Measurements from ENCODE around the gene RPS26. TPM values are rescaled to one million over a fixed set of nuclear protein-coding genes. Genes with fewer than 3 reads are reported as not detected.

The RPS26 gene
- total RNA-seq, 1 donor from 2014 or later, result 43.9 TPM

GRCh38 chr12:56007564-56008559, 33.9 kb upstream of the RPS26 start:
- no peaks in the 10 kb centered on the region for H3K27me3 Mint-ChIP-seq (ENCODE audit: low read depth)
- peak; percentile 44 for DNase-seq (ENCODE audit: low spot score)
- H3K4me3 Mint-ChIP-seq (ENCODE audit: low read depth), result peak overlapping the region; percentile 83
- H3K9me3 Mint-ChIP-seq, result no peaks in the 10 kb centered on the region
- H3K4me1 Mint-ChIP-seq (ENCODE audit: low read depth), result peaks cover 37% of the 10 kb centered on the region
- intact Hi-C loops (cut with micrococcal nuclease), result no loop called here
- peaks cover 21% of the 10 kb centered on the region for H3K36me3 Mint-ChIP-seq (ENCODE audit: low read depth)
- peak overlapping the region; percentile 79 for H3K27ac Mint-ChIP-seq

GRCh38 chr12:56010111-56010570, 31.6 kb upstream of the RPS26 start:
- intact Hi-C loops (cut with micrococcal nuclease), result no loop called here
- no peaks in the 10 kb centered on the region for H3K9me3 Mint-ChIP-seq
- peak overlapping the region; percentile 7 for H3K27ac Mint-ChIP-seq
- DNase-seq (ENCODE audit: low spot score), result no peak
- no peaks in the 10 kb centered on the region for H3K27me3 Mint-ChIP-seq (ENCODE audit: low read depth)
- H3K4me1 Mint-ChIP-seq (ENCODE audit: low read depth), result peaks cover 39% of the 10 kb centered on the region
- H3K4me3 Mint-ChIP-seq (ENCODE audit: low read depth), result peak overlapping the region; percentile 13
- H3K36me3 Mint-ChIP-seq (ENCODE audit: low read depth), result peaks cover 12% of the 10 kb centered on the region

- no peak for DNase-seq (ENCODE audit: low spot score)
- peak overlapping the region; percentile 44 for H3K27ac Mint-ChIP-seq
- no peaks in the 10 kb centered on the region for H3K27me3 Mint-ChIP-seq (ENCODE audit: low read depth)
- intact Hi-C loops (cut with micrococcal nuclease), result no loop called here
- H3K36me3 Mint-ChIP-seq (ENCODE audit: low read depth), result peaks cover 6% of the 10 kb centered on the region
- no peak overlapping the region for H3K4me3 Mint-ChIP-seq (ENCODE audit: low read depth)
- H3K9me3 Mint-ChIP-seq, result no peaks in the 10 kb centered on the region
- peaks cover 46% of the 10 kb centered on the region for H3K4me1 Mint-ChIP-seq (ENCODE audit: low read depth)
Observed at GRCh38 chr12:56011509-56012090, 30.1 kb upstream of the RPS26 start.

- H3K27me3 Mint-ChIP-seq (ENCODE audit: low read depth), result no peaks in the 10 kb centered on the region
- H3K4me1 Mint-ChIP-seq (ENCODE audit: low read depth), result peaks cover 36% of the 10 kb centered on the region
- DNase-seq (ENCODE audit: low spot score), result no peak
- H3K4me3 Mint-ChIP-seq (ENCODE audit: low read depth), result no peak overlapping the region
- intact Hi-C loops (cut with micrococcal nuclease), result no loop called here
- no peaks in the 10 kb centered on the region for H3K9me3 Mint-ChIP-seq
- H3K36me3 Mint-ChIP-seq (ENCODE audit: low read depth), result peaks cover 6% of the 10 kb centered on the region
- no peak overlapping the region for H3K27ac Mint-ChIP-seq
Observed at GRCh38 chr12:56013482-56013881, 28.2 kb upstream of the RPS26 start.

GRCh38 chr12:56014205-56014604, 27.5 kb upstream of the RPS26 start:
- Mint-ChIP-seq H3K36me3 (ENCODE audit: low read depth) (peaks cover 7% of the 10 kb centered on the region), H3K27ac (no peak overlapping the region), H3K4me3 (ENCODE audit: low read depth) (no peak overlapping the region), H3K27me3 (ENCODE audit: low read depth) (no peaks in the 10 kb centered on the region), H3K9me3 (no peaks in the 10 kb centered on the region), H3K4me1 (ENCODE audit: low read depth) (peaks cover 32% of the 10 kb centered on the region)
- no peak for DNase-seq (ENCODE audit: low spot score)
- intact Hi-C loops (cut with micrococcal nuclease), result no loop called here

- no peak for DNase-seq (ENCODE audit: low spot score)
- H3K4me3 Mint-ChIP-seq (ENCODE audit: low read depth), result no peak overlapping the region
- H3K27ac Mint-ChIP-seq, result no peak overlapping the region
- H3K9me3 Mint-ChIP-seq, result no peaks in the 10 kb centered on the region
- peaks cover 29% of the 10 kb centered on the region for H3K4me1 Mint-ChIP-seq (ENCODE audit: low read depth)
- intact Hi-C loops (cut with micrococcal nuclease), result no loop called here
- peaks cover 13% of the 10 kb centered on the region for H3K36me3 Mint-ChIP-seq (ENCODE audit: low read depth)
- no peaks in the 10 kb centered on the region for H3K27me3 Mint-ChIP-seq (ENCODE audit: low read depth)
Observed at GRCh38 chr12:56017181-56017580, 24.5 kb upstream of the RPS26 start.

- no peak overlapping the region for H3K4me3 Mint-ChIP-seq (ENCODE audit: low read depth)
- no peaks in the 10 kb centered on the region for H3K9me3 Mint-ChIP-seq
- peaks cover 34% of the 10 kb centered on the region for H3K4me1 Mint-ChIP-seq (ENCODE audit: low read depth)
- H3K36me3 Mint-ChIP-seq (ENCODE audit: low read depth), result peaks cover 16% of the 10 kb centered on the region
- intact Hi-C loops (cut with micrococcal nuclease), result no loop called here
- no peak for DNase-seq (ENCODE audit: low spot score)
- H3K27ac Mint-ChIP-seq, result no peak overlapping the region
- no peaks in the 10 kb centered on the region for H3K27me3 Mint-ChIP-seq (ENCODE audit: low read depth)
Observed at GRCh38 chr12:56018356-56018755, 23.4 kb upstream of the RPS26 start.

- intact Hi-C loops (cut with micrococcal nuclease), result loop anchor here (1.0 kb wide), 3 partner anchors 9 to 23 kb away; partner anchors contain the start of genes RPS26 and SUOX
- DNase-seq (ENCODE audit: low spot score), result no peak
- peaks cover 34% of the 10 kb centered on the region for H3K4me1 Mint-ChIP-seq (ENCODE audit: low read depth)
Observed at GRCh38 chr12:56020423-56021184, 21.1 kb upstream of the RPS26 start, which contains the start of gene IKZF4. Gene IKZF4 (plus strand): TSS chr12:56021043. CDS start chr12:56021494, 451 bp downstream.

GRCh38 chr12:56021889-56022497, 19.7 kb upstream of the RPS26 start:
- peak overlapping the region; percentile 95 for H3K27ac Mint-ChIP-seq

More at GRCh38 chr12:56020423-56021184, 21.1 kb upstream of the RPS26 start, which contains the start of gene IKZF4:
- Mint-ChIP-seq H3K4me3 (ENCODE audit: low read depth) (peak within 1 kb of the TSS; percentile 95), H3K36me3 (ENCODE audit: low read depth) (peaks cover 25% of the 10 kb centered on the region), H3K27me3 (ENCODE audit: low read depth) (no peaks in the 10 kb centered on the region), H3K27ac (peak within 1 kb of the TSS; percentile 95), H3K9me3 (no peaks in the 10 kb centered on the region)

GRCh38 chr12:56028511-56029165, 13.1 kb upstream of the RPS26 start:
- H3K9me3 Mint-ChIP-seq, result no peaks in the 10 kb centered on the region
- no peaks in the 10 kb centered on the region for H3K27me3 Mint-ChIP-seq (ENCODE audit: low read depth)
- H3K4me3 Mint-ChIP-seq (ENCODE audit: low read depth), result no peak overlapping the region
- H3K4me1 Mint-ChIP-seq (ENCODE audit: low read depth), result peaks cover 38% of the 10 kb centered on the region
- intact Hi-C loops (cut with micrococcal nuclease), result loop anchor here (1.0 kb wide), 2 partner anchors 8 to 32 kb away; no protein-coding TSS in a partner anchor
- peaks cover 70% of the 10 kb centered on the region for H3K36me3 Mint-ChIP-seq (ENCODE audit: low read depth)
- DNase-seq (ENCODE audit: low spot score), result no peak
- H3K27ac Mint-ChIP-seq, result peak overlapping the region; percentile 44

More at GRCh38 chr12:56021889-56022497, 19.7 kb upstream of the RPS26 start:
- DNase-seq (ENCODE audit: low spot score), result no peak
- Mint-ChIP-seq H3K9me3 (no peaks in the 10 kb centered on the region), H3K4me1 (ENCODE audit: low read depth) (peaks cover 29% of the 10 kb centered on the region), H3K27me3 (ENCODE audit: low read depth) (no peaks in the 10 kb centered on the region), H3K36me3 (ENCODE audit: low read depth) (peaks cover 32% of the 10 kb centered on the region), H3K4me3 (ENCODE audit: low read depth) (peak overlapping the region; percentile 95)
- intact Hi-C loops (cut with micrococcal nuclease), result loop anchor here (1.0 kb wide), 2 partner anchors 19 to 25 kb away; partner anchors contain the start of genes RPS26 and SUOX

GRCh38 chr12:56029166-56029519, 12.6 kb upstream of the RPS26 start:
- Mint-ChIP-seq H3K27ac (peak overlapping the region; percentile 44), H3K27me3 (ENCODE audit: low read depth) (no peaks in the 10 kb centered on the region), H3K4me1 (ENCODE audit: low read depth) (peaks cover 35% of the 10 kb centered on the region), H3K9me3 (no peaks in the 10 kb centered on the region), H3K4me3 (ENCODE audit: low read depth) (no peak overlapping the region), H3K36me3 (ENCODE audit: low read depth) (peaks cover 68% of the 10 kb centered on the region)
- DNase-seq (ENCODE audit: low spot score), result no peak
- intact Hi-C loops (cut with micrococcal nuclease), result loop anchor here (1.0 kb wide), 2 partner anchors 9 to 33 kb away; no protein-coding TSS in a partner anchor
